Measurements from ENCODE around the gene DNAL1.
"Not testable (repeated sequence)": the region's sequence is repeated elsewhere in the genome, so short reads cannot be mapped to it uniquely, and the experiment has no call there.

Gene DNAL1

DNA sequence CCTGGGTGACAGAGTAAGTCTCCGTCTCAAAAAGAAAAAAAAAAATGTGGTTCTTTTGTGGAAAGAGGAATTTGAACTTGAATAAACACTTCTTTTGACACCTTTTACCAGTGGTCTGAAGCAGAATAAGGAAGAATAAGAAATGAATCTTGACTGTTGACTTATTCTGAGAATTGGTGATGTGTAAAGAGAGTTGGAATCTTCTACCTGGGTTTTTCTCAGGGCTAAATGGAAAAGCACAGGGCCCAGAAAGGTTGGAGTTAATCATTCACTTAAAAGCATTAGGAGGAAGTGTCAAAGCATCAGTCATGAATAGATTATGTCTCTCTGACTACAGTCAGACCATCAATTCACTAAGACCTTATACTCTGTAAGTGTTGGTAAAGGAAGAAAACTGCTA, 55.5 kb downstream of the DNAL1 start:
- H3K9me3 ChIP-seq = no peaks in the 10 kb centered on the region
- intact Hi-C loops (cut with DNase I; ENCODE audit: low total_unique reads) = no loop called here
- TF ChIP-seq, protein P1, sequence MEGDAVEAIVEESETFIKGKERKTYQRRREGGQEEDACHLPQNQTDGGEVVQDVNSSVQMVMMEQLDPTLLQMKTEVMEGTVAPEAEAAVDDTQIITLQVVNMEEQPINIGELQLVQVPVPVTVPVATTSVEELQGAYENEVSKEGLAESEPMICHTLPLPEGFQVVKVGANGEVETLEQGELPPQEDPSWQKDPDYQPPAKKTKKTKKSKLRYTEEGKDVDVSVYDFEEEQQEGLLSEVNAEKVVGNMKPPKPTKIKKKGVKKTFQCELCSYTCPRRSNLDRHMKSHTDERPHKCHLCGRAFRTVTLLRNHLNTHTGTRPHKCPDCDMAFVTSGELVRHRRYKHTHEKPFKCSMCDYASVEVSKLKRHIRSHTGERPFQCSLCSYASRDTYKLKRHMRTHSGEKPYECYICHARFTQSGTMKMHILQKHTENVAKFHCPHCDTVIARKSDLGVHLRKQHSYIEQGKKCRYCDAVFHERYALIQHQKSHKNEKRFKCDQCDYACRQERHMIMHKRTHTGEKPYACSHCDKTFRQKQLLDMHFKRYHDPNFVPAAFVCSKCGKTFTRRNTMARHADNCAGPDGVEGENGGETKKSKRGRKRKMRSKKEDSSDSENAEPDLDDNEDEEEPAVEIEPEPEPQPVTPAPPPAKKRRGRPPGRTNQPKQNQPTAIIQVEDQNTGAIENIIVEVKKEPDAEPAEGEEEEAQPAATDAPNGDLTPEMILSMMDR (IDR thresholded peaks at IDR 0.05) = no peak
- peaks cover 0 to 7% (median 0%) of the 10 kb centered on the region in 3 donors for H3K36me3 ChIP-seq
- H3K27ac ChIP-seq = no peak overlapping the region
- DNase-seq = no peak
- H3K4me1 ChIP-seq = no peaks in the 10 kb centered on the region
- no peak overlapping the region for H3K4me3 ChIP-seq
- no peaks in the 10 kb centered on the region for H3K27me3 ChIP-seq

DNA sequence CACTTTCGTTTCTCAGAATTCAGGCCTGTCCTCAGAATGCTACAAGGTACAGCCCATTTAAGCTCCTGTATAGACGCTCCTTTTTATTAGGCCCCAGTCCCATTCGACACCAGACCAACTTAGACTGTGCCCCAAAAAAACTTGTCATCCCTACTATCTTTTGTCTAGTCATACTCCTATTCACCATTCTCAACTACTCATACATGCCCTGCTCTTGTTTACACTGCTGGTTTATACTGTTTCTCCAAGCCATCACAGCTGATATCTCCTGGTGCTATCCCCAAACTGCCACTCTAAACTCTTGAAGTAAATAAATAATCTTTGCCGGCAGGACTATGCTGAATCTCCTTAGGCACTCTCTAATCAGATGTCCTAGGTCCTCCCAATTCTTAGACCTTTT, 63.3 kb downstream of the DNAL1 start:
- peaks cover 0 to 13% (median 4%) of the 10 kb centered on the region in 4 donors for H3K4me1 ChIP-seq
- intact Hi-C loops (cut with DNase I; ENCODE audit: low total_unique reads); H3K27ac ChIP-seq; DNase-seq; H3K27me3 ChIP-seq; H3K9me3 ChIP-seq; H3K36me3 ChIP-seq; H3K4me3 ChIP-seq: not testable (repeated sequence)

DNA sequence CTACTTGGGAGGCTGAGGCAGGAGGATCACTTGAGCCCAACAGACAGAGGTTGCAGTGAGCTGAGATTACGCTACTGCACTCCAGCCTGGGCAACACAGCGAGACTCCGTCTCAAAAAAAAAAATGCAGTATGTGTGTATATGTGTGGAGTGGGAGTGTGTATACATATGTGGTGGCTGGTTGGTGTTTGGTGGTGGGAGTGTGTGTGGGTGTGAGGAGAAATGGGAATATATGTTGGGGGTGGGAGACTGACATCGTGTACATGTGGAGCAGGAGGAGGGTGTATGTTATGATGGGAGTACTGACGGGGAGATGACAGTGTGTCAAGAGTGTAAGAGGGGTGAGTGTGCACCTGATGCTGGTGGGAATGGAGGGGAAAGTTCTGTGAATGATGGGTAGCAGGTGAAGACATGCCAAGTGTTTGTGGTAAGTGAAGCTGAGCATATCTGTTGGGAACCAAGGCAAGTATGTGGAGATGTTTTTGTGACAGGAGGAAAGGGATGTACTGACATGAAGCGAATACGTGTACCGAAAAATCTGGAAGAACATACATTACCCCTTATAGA, 65.2 kb downstream of the DNAL1 start:
- TF ChIP-seq, protein P1 (IDR thresholded peaks at IDR 0.05) = no peak
- no peaks in the 10 kb centered on the region for H3K27me3 ChIP-seq
- intact Hi-C loops (cut with DNase I; ENCODE audit: low total_unique reads) = loop anchor here (5.0 kb wide), 1 partner anchor 68 kb away; the partner anchor contains the start of gene DNAL1
- H3K4me1 ChIP-seq = peaks cover 0 to 19% (median 9%) of the 10 kb centered on the region in 4 donors
- no peak for DNase-seq
- H3K36me3 ChIP-seq = no peaks in the 10 kb centered on the region
- no peak overlapping the region for H3K4me3 ChIP-seq
- H3K27ac ChIP-seq = no peak overlapping the region
- H3K9me3 ChIP-seq = no peaks in the 10 kb centered on the region

DNA sequence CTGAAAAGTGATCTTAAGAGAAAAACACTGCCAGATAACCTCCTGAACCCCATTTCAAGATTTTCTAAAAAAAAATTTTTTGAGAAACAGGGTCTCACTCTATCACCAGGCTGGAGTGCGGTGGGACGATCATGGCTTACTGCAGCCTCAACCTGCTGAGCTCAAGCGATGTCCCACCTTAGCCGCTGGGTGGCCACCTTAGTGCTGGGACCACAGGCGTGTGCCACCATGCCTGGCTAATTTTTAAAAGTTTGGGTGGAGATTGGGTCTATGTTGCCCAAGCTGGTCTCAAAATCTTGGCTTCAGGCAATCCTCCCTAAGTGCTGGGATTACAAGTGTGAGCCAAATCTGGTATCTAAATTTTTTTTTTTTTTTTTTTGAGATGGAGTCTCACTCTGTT, 66.0 kb downstream of the DNAL1 start:
- no peak for DNase-seq
- Histone ChIP-seq H3K36me3 (peaks cover 0 to 2% (median 0%) of the 10 kb centered on the region in 3 donors), H3K27ac (no peak overlapping the region), H3K4me1 (peaks cover 0 to 19% (median 9%) of the 10 kb centered on the region in 4 donors), H3K27me3 (no peaks in the 10 kb centered on the region), H3K9me3 (no peaks in the 10 kb centered on the region), H3K4me3 (no peak overlapping the region)
- TF ChIP-seq, protein P1 (IDR thresholded peaks at IDR 0.05) = no peak
- intact Hi-C loops (cut with DNase I; ENCODE audit: low total_unique reads) = loop anchor here (5.0 kb wide), 1 partner anchor 68 kb away; the partner anchor contains the start of gene DNAL1

DNA sequence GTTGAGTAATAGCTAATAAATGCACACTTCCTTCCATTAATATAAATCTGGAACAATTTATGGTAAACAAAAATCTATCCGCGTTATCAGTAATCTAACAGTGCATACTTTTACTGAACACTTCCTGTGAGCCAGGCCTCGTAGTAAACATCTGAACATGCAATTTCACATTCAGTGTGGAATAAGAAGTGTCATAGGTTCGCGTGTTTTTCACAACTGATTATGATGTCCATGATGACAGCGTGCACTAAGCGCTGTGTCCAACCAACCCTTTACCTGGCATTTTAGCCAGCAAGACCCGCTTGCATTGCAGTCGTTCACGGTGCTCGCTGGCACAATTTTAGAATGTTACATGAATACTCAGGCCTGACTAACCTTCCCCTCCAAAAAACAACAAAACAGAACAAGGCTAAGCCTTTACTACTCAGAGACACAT, 67.3 kb downstream of the DNAL1 start:
- Histone ChIP-seq H3K4me1 (peaks cover 0 to 25% (median 11%) of the 10 kb centered on the region in 4 donors), H3K27me3 (no peaks in the 10 kb centered on the region), H3K4me3 (peak overlapping the region; percentile 91 to 98), H3K9me3 (no peaks in the 10 kb centered on the region), H3K27ac (peak overlapping the region; percentile 97 to 99), H3K36me3 (peaks cover 0 to 8% (median 0%) of the 10 kb centered on the region in 3 donors)
- DNase-seq = no peak
- intact Hi-C loops (cut with DNase I; ENCODE audit: low total_unique reads) = loop anchor here (5.0 kb wide), 1 partner anchor 70 kb away; the partner anchor contains the start of gene DNAL1
- TF ChIP-seq, protein P1 (IDR thresholded peaks at IDR 0.05) = no peak

GRCh38 chr14:73712540-73713180, 67.9 kb downstream of the DNAL1 start:
- peaks cover 0 to 30% (median 17%) of the 10 kb centered on the region in 4 donors for H3K4me1 ChIP-seq
- TF ChIP-seq, protein P1 (IDR thresholded peaks at IDR 0.05) = no peak
- H3K4me3 ChIP-seq = peak overlapping the region; percentile 91 to 98
- H3K9me3 ChIP-seq = no peaks in the 10 kb centered on the region
- H3K27me3 ChIP-seq = no peaks in the 10 kb centered on the region
- peak overlapping the region; percentile 97 to 99 for H3K27ac ChIP-seq
- no peak for DNase-seq
- H3K36me3 ChIP-seq = peaks cover 0 to 12% (median 0%) of the 10 kb centered on the region in 3 donors
- intact Hi-C loops (cut with DNase I; ENCODE audit: low total_unique reads) = loop anchor here (5.0 kb wide), 1 partner anchor 70 kb away; the partner anchor contains the start of gene DNAL1

All from tibial artery (tissue), 4 donors.